ENCODE data around the gene ADAM12.

DNA sequence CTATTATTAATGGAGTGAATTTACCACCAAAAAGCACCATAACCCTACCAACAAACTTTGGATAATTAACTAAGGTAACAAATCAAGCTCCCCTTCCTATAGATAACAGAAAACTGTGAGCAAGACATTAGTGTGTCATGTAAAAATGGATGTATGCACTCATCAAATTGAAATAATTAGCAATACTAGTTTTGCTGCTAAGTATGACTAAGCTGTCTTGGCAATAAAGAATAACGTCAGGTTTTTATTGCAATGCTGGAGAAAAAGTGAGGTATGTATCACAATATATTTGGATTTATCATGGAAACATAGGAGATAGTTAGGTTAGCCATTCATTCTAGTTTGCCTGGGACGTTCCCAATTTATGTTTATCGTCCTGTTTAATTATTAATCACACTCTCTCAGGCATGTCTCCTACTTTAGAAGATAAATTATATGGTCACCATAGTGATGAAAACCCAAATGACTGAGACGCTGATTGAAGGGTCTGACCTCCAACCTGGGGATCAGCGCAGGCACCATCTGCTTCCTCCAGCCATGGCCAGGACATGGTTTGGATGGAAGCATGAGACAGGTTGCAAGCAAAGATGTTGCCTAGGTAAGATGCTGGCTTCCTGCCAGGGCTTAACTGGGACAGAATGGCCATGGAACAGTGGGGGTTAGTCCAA lies 366.3 kb downstream of the ADAM12 start:
- no peak for TF ChIP-seq CTCF (conservative IDR thresholded peaks at IDR 0.05)
- TF ChIP-seq EZH2 (IDR thresholded peaks at IDR 0.05; ENCODE audit: low read depth) = no peak
